Neuron (in vitro differentiated cells): ENCODE measurements around the gene DSE.

Experiments used
- H2AFZ ChIP-seq: one replicate; pipeline ENCODE4 v1.6.1; 2013; ENCODE audit warnings: low read depth, mild to moderate bottlenecking, inconsistent platforms, low read length, moderate library complexity
- H3K27me3 ChIP-seq: one replicate; pipeline ENCODE4 v1.6.1; 2013; ENCODE audit warnings: low read length; ENCODE audit not compliant: insufficient read depth
- H3K36me3 ChIP-seq: one replicate; pipeline ENCODE4 v1.6.1; 2013; ENCODE audit warnings: low read length; ENCODE audit not compliant: insufficient read depth
- H3K4me1 ChIP-seq: one replicate; pipeline ENCODE4 v1.6.1; 2013; ENCODE audit warnings: low read length; ENCODE audit not compliant: insufficient read depth
- H3K4me3 ChIP-seq: 2 replicates; pipeline ENCODE4 v1.5.1; 2013; ENCODE audit warnings: mild to moderate bottlenecking, low read length, moderate library complexity
- H3K9me3 ChIP-seq: one replicate; pipeline ENCODE4 v1.6.1; 2013; ENCODE audit warnings: low read length

Gene DSE

DNA sequence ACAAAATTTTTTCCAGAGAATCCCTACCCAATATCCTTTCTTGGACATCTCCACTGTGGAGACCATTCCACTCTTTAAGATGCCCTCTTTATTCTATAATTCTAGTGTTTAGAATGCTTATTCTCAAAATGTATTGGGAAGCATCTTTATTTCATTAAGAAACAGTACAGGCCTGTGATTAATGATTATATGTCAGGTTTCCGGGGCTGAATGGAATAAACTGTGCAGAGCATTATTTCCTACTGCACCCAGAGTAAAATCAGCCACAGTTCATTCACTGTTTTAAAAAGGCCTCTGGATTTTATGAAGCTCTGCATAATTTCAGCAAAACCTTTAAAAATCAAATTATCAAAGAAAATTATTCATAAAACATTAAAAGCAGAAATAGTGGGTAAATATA lies 42.6 kb downstream of the DSE start:
- Histone ChIP-seq H3K4me1 (peaks cover 6% of the 10 kb centered on the region), H3K27me3 (no peaks in the 10 kb centered on the region), H3K4me3 (no peak overlapping the region), H2AFZ (no peak overlapping the region), H3K36me3 (no peaks in the 10 kb centered on the region), H3K9me3 (no peaks in the 10 kb centered on the region)

- Histone ChIP-seq H3K9me3 (no peaks in the 10 kb centered on the region), H3K4me3 (no peak overlapping the region), H3K36me3 (no peaks in the 10 kb centered on the region), H2AFZ (no peak overlapping the region), H3K4me1 (peaks cover 2% of the 10 kb centered on the region), H3K27me3 (no peaks in the 10 kb centered on the region)
These were observed 46.9 kb downstream of the DSE start for GRCh38 chr6:116417661-116418060.

DNA sequence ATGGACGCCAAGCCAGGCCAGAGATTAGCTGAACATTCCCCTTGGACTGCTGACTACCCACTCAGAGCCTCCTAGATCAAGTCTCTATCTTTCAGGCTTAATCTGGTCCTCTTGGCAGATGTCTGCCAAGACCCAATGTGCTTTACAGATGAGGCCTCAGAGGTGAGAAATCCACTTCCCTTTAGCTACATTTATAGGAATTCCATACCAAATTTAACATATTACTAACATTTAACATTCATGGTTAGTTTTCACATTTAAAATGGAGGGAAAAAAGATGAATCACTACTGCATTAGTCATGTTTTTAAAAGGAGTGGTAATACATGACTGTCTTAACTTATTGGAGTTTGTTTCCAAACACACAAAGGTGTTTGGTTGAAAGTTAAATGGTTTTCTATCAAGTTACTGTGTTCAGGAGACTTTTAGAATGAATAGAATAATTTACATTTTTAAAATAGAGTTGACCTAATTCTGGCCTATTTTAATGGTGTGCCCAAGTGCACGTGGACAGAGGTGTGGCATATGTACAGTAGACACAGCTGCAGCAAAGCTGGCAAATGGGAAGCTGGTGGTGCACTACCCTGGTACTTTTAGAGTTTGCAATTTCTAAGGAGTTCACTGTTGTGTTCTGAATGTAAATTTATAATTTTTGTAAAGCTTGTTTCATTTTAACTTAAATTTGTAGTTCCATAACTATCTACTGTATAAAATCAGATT lies 48.5 kb downstream of the DSE start:
- Histone ChIP-seq H3K4me1 (peaks cover 2% of the 10 kb centered on the region), H2AFZ (no peak overlapping the region), H3K36me3 (no peaks in the 10 kb centered on the region), H3K9me3 (no peaks in the 10 kb centered on the region), H3K27me3 (no peaks in the 10 kb centered on the region), H3K4me3 (no peak overlapping the region)

GRCh38 chr6:116420341-116420740 lies 49.6 kb downstream of the DSE start:
- Histone ChIP-seq H2AFZ (no peak overlapping the region), H3K4me1 (peaks cover 2% of the 10 kb centered on the region)

GRCh38 chr6:116422238-116422637 lies 51.5 kb downstream of the DSE start:
- no peaks in the 10 kb centered on the region for H3K4me1 ChIP-seq
- no peaks in the 10 kb centered on the region for H3K9me3 ChIP-seq
- no peak overlapping the region for H3K4me3 ChIP-seq
- H3K27me3 ChIP-seq = no peaks in the 10 kb centered on the region
- H3K36me3 ChIP-seq = peaks cover 4% of the 10 kb centered on the region
- no peak overlapping the region for H2AFZ ChIP-seq

More at GRCh38 chr6:116420341-116420740, 49.6 kb downstream of the DSE start:
- no peaks in the 10 kb centered on the region for H3K36me3 ChIP-seq
- no peak overlapping the region for H3K4me3 ChIP-seq
- H3K9me3 ChIP-seq = no peaks in the 10 kb centered on the region
- H3K27me3 ChIP-seq = no peaks in the 10 kb centered on the region

DNA sequence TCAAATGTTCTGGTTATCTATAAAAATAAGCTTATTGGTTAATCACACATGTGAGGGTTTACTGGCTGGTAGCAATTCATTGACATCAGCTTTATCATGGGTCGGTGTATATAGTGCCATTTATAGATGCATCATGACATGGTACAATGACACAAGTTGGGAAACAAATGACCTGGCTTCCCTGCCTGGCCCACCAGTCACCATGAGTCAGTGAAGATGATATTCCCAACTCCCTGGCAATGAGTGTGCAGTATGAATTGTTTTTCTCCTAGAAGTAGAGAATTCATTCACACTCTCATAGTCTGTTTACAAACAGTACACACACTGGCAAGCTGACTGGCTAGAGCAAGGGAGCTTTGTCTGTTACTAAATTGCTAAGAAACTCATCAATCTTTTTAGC lies 53.3 kb downstream of the DSE start:
- H3K9me3 ChIP-seq = no peaks in the 10 kb centered on the region
- peaks cover 7% of the 10 kb centered on the region for H3K36me3 ChIP-seq
- no peak overlapping the region for H2AFZ ChIP-seq
- no peak overlapping the region for H3K4me3 ChIP-seq
- H3K4me1 ChIP-seq = no peaks in the 10 kb centered on the region
- H3K27me3 ChIP-seq = no peaks in the 10 kb centered on the region

GRCh38 chr6:116426551-116426950 lies 55.8 kb downstream of the DSE start:
- Histone ChIP-seq H3K4me1 (no peaks in the 10 kb centered on the region), H2AFZ (no peak overlapping the region), H3K9me3 (no peaks in the 10 kb centered on the region), H3K4me3 (no peak overlapping the region), H3K36me3 (peaks cover 14% of the 10 kb centered on the region), H3K27me3 (no peaks in the 10 kb centered on the region)

DNA sequence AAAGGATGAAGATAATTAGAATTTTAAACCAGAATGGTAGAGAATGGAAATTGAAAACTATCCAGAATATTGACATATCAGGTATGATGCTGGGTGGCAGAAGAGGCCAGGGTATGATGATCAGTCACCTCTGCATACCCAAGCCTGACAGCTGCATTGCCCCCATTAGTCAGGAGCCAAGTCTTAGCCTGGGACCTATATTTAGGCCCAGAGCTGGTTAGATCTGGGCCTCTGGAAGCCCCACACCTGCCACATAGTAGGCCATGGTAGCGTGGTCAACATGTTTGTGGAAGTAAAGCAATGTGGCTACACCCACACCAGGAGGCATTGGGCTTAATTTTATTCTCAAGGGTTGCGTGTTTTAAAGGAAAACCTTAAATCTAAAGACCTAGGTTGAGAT lies 58.4 kb downstream of the DSE start:
- Histone ChIP-seq H3K27me3 (no peaks in the 10 kb centered on the region), H3K4me3 (no peak overlapping the region), H3K9me3 (no peaks in the 10 kb centered on the region), H3K36me3 (peaks cover 14% of the 10 kb centered on the region), H2AFZ (no peak overlapping the region), H3K4me1 (no peaks in the 10 kb centered on the region)

GRCh38 chr6:116430860-116431259 lies 60.1 kb downstream of the DSE start:
- Histone ChIP-seq H3K4me3 (no peak overlapping the region), H2AFZ (no peak overlapping the region), H3K9me3 (no peaks in the 10 kb centered on the region), H3K36me3 (peaks cover 14% of the 10 kb centered on the region), H3K27me3 (no peaks in the 10 kb centered on the region), H3K4me1 (no peaks in the 10 kb centered on the region)

GRCh38 chr6:116431964-116432595 lies 61.3 kb downstream of the DSE start:
- H3K27me3 ChIP-seq = no peaks in the 10 kb centered on the region
- no peaks in the 10 kb centered on the region for H3K9me3 ChIP-seq
- no peak overlapping the region for H2AFZ ChIP-seq
- no peak overlapping the region for H3K4me3 ChIP-seq
- H3K4me1 ChIP-seq = no peaks in the 10 kb centered on the region
- peaks cover 10% of the 10 kb centered on the region for H3K36me3 ChIP-seq

DNA sequence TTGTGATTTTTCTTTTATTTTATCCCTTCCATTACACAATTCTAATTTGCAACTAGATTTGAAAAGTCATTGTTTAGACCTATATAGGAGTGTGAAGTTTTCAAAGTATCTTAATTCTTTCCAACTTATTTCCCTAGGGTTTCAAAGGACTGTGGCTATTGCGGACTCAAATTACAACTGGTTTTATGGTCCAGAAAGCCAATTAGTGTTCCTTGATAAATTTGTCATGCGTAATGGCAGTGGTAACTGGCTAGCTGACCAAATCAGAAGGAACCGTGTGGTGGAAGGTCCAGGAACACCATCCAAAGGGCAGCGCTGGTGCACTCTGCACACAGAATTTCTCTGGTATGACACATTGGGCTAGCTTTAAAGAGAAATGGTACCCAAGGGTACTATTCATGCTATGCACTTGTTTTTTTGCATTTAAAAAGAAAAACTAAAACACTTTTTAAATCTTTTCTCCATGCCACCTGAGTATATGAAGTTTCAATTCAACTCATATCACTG lies 62.5 kb downstream of the DSE start:
- no peaks in the 10 kb centered on the region for H3K27me3 ChIP-seq
- H3K9me3 ChIP-seq = no peaks in the 10 kb centered on the region
- H3K36me3 ChIP-seq = peaks cover 7% of the 10 kb centered on the region
- no peak overlapping the region for H3K4me3 ChIP-seq
- H3K4me1 ChIP-seq = no peaks in the 10 kb centered on the region
- no peak overlapping the region for H2AFZ ChIP-seq

DNA sequence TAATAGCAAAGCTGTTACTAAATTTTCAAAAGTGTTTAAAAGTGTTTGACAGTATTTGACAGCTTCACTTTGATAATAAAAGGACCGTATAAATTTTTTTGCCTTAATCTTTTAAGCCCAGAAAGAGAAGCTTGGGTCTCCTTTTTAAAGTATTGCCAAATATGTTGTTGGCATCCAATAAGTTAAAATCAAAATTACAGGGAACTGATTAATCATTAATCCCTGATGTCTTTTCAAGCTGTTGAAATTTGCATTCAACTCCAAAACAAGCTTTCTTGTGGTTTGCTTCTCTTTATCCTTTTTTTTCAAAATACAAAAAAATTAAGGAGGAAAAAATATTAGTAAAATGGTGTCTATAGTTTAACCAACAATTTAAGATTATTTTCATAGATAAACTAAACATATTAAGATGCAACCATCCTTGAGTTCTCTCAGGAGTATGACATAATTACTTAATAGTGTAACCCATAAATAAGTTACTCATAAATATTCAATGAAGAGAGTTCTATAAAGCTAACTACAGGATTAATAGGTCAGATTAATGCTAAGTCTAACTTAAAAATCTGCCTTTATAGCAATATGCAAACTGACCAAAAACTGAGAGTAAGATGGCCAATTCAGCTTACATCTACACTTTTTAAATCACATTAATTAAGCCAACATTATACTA lies 63.4 kb downstream of the DSE start:
- Histone ChIP-seq H3K4me3 (no peak overlapping the region), H3K4me1 (peaks cover 9% of the 10 kb centered on the region), H3K36me3 (peaks cover 5% of the 10 kb centered on the region), H3K9me3 (no peaks in the 10 kb centered on the region), H2AFZ (no peak overlapping the region), H3K27me3 (no peaks in the 10 kb centered on the region)

DNA sequence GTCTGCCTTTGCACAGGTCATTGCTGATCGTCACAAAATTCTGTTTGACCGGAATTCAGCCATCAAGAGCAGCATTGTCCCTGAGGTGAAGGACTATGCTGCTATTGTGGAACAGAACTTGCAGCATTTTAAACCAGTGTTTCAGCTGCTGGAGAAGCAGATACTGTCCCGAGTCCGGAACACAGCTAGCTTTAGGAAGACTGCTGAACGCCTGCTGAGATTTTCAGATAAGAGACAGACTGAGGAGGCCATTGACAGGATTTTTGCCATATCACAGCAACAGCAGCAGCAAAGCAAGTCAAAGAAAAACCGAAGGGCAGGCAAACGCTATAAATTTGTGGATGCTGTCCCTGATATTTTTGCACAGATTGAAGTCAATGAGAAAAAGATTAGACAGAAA lies 65.8 kb downstream of the DSE start:
- Histone ChIP-seq H3K36me3 (no peaks in the 10 kb centered on the region), H3K4me3 (no peak overlapping the region)

More for the DNA sequence above, 65.8 kb downstream of the DSE start:
- Histone ChIP-seq H2AFZ (no peak overlapping the region), H3K4me1 (peaks cover 16% of the 10 kb centered on the region), H3K9me3 (no peaks in the 10 kb centered on the region), H3K27me3 (no peaks in the 10 kb centered on the region)
